WI38 (cell line): ENCODE results near the gene ZNF726.
A peak's percentile ranks its signal among the peaks of the same experiment; 100 is the strongest.
"Not testable (repeated sequence)": the region's sequence is repeated elsewhere in the genome, so short reads cannot be mapped to it uniquely, and the experiment has no call there.

Experiments used
- H3K4me3 ChIP-seq: 2 replicates; pipeline ENCODE4 v1.5.1; 2011; ENCODE audit warnings: low read depth, mild to moderate bottlenecking, control low read depth, low read length
- TF ChIP-seq, protein P1 (sequence below): IDR thresholded peaks from 2 replicates; pipeline ENCODE4 v1.5.1; 2012; ENCODE audit warnings: low read depth, mild to moderate bottlenecking, control low read depth, low read length

The ZNF726 gene

DNA sequence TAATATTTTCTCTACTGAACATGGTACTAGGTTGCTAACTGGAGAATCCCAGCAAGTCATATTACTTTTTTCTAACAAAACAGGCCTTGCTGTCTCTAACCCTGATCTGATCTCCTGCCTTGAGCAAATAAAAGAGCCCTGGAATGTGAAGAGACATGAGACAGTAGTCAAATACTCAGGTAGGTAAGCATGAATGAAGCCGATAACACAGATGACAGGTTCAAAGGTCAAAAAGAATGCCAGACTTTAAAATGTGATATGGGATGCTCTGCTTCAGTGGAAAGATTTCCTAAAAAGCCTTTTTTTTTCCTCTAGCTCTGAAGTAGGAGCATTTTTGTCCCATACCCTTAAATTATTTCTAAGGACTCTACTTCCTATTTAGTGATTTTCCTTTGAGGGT lies 28.7 kb downstream of the ZNF726 start:
- H3K4me3 ChIP-seq: no peak overlapping the region
- TF ChIP-seq, protein P1, sequence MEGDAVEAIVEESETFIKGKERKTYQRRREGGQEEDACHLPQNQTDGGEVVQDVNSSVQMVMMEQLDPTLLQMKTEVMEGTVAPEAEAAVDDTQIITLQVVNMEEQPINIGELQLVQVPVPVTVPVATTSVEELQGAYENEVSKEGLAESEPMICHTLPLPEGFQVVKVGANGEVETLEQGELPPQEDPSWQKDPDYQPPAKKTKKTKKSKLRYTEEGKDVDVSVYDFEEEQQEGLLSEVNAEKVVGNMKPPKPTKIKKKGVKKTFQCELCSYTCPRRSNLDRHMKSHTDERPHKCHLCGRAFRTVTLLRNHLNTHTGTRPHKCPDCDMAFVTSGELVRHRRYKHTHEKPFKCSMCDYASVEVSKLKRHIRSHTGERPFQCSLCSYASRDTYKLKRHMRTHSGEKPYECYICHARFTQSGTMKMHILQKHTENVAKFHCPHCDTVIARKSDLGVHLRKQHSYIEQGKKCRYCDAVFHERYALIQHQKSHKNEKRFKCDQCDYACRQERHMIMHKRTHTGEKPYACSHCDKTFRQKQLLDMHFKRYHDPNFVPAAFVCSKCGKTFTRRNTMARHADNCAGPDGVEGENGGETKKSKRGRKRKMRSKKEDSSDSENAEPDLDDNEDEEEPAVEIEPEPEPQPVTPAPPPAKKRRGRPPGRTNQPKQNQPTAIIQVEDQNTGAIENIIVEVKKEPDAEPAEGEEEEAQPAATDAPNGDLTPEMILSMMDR: no peak

DNA sequence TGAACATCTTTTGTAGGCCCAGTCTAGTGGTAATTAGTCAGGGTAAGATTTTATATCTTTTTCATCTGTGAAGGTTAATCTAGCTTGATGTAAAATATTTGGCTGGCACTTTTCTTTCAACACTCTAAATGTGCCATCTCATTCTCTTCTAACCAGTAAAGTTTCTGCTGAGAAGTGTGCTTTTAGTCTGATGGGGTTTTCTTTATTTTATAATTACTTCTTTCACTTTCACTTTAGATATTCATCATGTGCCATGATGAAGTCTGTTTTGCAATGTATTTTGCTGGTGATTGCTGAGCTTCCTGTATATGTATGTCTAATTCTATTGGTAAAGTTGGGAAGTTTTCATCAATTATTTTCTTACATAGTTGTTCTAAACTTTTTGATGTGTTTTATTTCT lies 31.9 kb downstream of the ZNF726 start:
- TF ChIP-seq, protein P1: no peak
- H3K4me3 ChIP-seq: no peak overlapping the region

DNA sequence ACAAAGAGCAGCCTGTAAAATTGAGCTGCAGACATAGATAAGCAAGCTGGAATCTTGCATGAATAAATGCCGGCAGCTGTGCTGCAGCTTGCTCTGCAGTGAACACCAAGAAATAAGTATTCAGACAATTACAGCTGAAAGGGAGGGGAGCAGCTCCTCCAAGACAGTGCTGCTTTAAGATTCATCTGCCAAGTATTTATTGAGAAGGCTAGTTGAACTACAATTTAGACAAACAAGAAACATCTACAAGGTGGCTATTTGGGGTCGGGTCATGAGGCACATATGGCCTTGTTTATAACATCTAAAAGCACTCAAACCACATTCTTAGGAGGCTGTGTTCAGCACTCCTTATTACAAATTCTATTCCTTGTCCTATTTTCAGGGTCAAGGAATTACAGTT lies 34.9 kb downstream of the ZNF726 start:
- H3K4me3 ChIP-seq: no peak overlapping the region
- TF ChIP-seq, protein P1: no peak

DNA sequence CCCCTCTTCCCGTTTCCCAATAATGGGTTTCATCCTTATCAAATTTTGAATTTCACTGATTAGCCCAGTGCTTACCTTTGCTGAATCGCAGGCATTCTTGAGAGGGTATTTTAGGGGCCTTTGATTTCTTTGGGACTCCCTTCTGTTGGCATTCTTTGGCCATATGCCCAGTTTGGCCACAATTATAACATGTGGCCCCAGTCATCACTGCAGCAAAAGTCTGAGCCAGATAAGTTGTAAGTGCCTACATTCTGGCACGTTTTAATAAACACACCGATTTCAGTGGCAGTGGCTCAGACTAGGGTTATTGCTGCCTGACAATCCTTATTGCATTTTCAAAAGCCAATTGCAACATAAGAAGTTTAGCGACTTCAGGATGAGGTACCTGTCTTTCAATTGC lies 41.4 kb downstream of the ZNF726 start:
- TF ChIP-seq, protein P1: no peak
- H3K4me3 ChIP-seq: no peak overlapping the region

DNA sequence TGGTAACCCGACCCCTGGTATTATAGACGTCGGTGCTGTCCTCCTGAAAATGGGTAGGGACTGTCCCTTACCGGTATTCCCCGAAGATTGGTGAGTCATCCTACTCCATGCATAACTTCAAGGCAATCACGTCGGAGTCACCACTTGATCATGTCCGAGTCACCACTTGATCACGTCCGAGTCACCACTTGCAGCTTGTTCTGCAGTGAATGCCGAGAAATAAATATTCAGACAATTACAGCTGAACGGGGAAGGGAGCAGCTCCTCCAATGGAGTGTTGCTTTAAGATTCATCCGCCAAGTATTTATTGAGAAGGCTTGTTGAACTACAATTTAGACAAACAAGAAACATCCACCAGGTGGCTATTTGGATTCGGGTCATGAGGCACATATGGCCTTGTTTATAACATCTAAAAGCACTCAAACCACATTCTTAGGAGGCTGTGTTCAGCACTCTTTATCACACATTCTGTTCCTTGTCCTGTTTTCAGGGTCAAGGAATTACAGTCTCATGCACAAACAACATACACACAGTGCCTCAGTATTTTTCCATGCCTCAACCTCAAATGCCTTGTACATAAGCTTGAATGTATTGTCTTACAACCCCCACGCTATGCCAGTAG lies 43.1 kb downstream of the ZNF726 start:
- TF ChIP-seq, protein P1: no peak
- H3K4me3 ChIP-seq: 0 out of 2 replicates have a peak overlapping the region, but pooled peaks have one; percentile 2

DNA sequence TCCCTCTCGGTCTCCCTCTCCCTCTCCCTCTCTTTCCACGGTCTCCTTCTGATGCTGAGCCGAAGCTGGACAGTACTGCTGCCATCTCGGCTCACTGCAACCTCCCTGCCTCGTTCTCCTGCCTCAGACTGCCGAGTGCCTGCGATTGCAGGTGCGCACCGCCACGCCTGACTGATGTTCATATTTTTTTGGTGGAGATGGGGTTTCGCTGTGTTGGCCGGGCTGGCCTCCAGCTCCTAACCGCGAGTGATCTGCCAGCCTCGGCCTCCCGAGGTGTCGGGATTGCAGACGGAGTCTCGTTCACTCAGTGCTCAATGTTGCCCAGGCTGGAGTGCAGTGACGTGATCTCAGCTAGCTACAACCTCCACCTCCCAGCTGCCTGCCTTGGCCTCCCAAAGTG lies 48.7 kb downstream of the ZNF726 start:
- not testable (repeated sequence) for H3K4me3 ChIP-seq

DNA sequence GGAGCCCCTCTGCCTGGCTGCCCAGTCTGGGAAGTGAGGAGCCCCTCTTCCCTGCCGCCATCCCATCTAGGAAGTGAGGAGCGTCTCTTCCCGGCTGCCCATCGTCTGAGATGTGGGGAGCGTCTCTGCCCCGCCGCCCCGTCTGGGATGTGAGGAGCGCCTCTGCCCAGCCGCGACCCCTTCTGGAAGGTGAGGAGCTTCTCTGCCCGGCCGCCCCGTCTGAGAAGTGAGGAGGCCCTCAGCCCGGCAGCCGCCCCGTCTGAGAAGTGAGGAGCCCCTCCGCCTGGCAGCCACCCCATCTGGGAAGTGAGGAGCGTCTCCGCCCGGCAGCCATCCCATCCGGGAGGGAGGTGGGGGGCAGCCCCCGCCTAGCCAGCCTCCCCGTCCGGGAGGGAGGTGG lies 49.2 kb downstream of the ZNF726 start:
- not testable (repeated sequence) for H3K4me3 ChIP-seq

DNA sequence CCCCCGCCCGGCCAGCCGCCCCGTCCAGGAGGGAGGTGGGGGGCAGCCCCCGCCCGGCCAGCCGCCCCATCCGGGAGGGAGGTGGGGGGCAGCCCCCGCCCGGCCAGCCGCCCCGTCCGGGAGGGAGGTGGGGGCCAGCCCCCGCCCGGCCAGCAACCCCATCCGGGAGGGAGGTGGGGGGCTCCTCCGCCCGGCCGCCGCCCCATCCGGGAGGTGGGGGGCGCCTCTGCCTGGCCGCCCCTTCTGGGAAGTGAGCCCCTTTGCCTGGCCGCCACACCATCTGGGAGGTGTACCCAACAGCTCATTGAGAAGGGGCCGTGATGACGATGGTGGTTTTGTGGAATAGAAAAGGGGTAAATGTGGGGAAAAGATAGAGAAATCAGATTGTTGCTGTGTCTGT lies 49.6 kb downstream of the ZNF726 start:
- not testable (repeated sequence) for H3K4me3 ChIP-seq

DNA sequence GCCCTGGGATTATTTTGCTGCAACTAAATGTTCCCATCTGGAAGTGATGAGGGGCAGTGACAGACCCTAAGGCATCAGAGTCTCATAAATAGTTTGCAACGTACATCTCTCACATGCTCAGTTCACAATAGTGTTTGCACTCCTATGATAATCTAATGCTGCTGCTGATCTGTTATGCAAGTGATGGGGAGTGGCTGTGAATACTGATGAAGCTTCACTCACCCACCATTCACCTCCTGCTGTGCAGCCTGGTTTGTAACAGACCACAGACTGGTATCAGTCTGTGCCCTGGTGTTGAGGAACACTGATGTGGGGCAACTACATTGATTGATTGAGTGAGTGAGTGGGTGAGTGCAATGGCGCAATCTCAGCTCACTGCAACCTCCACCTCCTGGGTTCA lies 54.9 kb downstream of the ZNF726 start:
- TF ChIP-seq, protein P1: no peak
- H3K4me3 ChIP-seq: no peak overlapping the region
